ENCODE results near the gene HSD3B7. TPM values are rescaled to one million over a fixed set of nuclear protein-coding genes. Genes with fewer than 3 reads are reported as not detected.

HSD3B7 gene
- total RNA-seq, 1 donor from 2014 or later, result 22.9 TPM

DNA sequence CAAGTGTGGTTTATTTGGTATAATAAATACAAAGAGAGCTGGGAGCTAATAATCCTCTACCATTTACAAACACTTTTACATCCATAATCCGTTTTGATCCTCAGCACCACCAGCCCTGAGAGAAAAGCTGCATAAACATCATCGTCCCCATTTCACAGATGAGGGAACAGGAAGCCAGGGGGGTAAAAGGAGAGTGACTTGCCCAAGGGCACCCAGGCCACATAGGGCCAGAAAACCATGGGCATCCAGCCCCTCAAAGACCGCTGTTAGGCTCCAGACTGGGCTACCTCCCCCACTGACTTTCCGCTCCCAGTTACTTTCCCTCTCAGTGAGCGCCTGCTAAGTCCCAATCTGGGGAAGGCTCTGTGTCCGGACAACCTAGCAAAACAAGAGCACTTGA lies 18.7 kb downstream of the HSD3B7 start:
- H3K4me3 ChIP-seq (ENCODE audit: low read depth, low read length), result no peak overlapping the region
- TF ChIP-seq CTCF (conservative IDR thresholded peaks at IDR 0.05; ENCODE audit: low read depth, low read length), result no peak
- no peak for DNase-seq (ENCODE audit: low read depth)

DNA sequence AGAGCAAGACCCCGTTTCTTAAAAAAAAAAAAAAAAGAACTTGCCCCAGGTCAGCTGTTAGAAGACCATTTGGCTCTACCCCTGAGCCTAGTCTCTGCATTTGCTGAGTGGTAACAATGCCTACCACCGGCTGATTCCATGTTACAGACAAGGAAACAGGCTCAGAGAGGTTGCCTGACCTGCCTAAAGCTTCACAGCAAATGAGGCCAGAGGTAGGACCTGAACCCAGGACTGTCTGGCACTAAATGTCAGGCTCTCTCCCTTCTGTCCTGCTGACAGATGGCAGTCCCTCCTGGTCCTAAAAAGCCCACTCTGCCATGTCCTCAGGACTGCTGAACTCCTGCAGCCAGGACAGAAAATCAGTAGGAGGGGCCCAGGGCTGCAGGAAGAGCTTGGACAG lies 19.7 kb downstream of the HSD3B7 start:
- TF ChIP-seq CTCF (conservative IDR thresholded peaks at IDR 0.05; ENCODE audit: low read depth, low read length), result no peak
- no peak for DNase-seq (ENCODE audit: low read depth)
- H3K4me3 ChIP-seq (ENCODE audit: low read depth, low read length), result no peak overlapping the region

- no peak for DNase-seq (ENCODE audit: low read depth)
- no peak for TF ChIP-seq CTCF (conservative IDR thresholded peaks at IDR 0.05; ENCODE audit: low read depth, low read length)
- no peak overlapping the region for H3K4me3 ChIP-seq (ENCODE audit: low read depth, low read length)
Observed at GRCh38 chr16:31005350-31006085, 20.5 kb downstream of the HSD3B7 start.

- H3K4me3 ChIP-seq (ENCODE audit: low read depth, low read length), result no peak overlapping the region
- DNase-seq (ENCODE audit: low read depth), result no peak
- no peak for TF ChIP-seq CTCF (conservative IDR thresholded peaks at IDR 0.05; ENCODE audit: low read depth, low read length)
Observed at GRCh38 chr16:31006086-31006385, 21.0 kb downstream of the HSD3B7 start.

GRCh38 chr16:31006589-31006988 lies 21.6 kb downstream of the HSD3B7 start:
- TF ChIP-seq CTCF (conservative IDR thresholded peaks at IDR 0.05; ENCODE audit: low read depth, low read length), result no peak
- H3K4me3 ChIP-seq (ENCODE audit: low read depth, low read length), result no peak overlapping the region
- no peak for DNase-seq (ENCODE audit: low read depth)

- no peak for TF ChIP-seq CTCF (conservative IDR thresholded peaks at IDR 0.05; ENCODE audit: low read depth, low read length)
Observed at GRCh38 chr16:31007684-31008083, 22.7 kb downstream of the HSD3B7 start.

GRCh38 chr16:31008149-31008548 lies 23.1 kb downstream of the HSD3B7 start:
- no peak for TF ChIP-seq CTCF (conservative IDR thresholded peaks at IDR 0.05; ENCODE audit: low read depth, low read length)
- no peak for DNase-seq (ENCODE audit: low read depth)
- no peak overlapping the region for H3K4me3 ChIP-seq (ENCODE audit: low read depth, low read length)

More at GRCh38 chr16:31007684-31008083, 22.7 kb downstream of the HSD3B7 start:
- DNase-seq (ENCODE audit: low read depth), result no peak
- no peak overlapping the region for H3K4me3 ChIP-seq (ENCODE audit: low read depth, low read length)
